Stimulated activated CD4-positive, alpha-beta T cell treated with anti-CD3 and anti-CD28 coated beads, Interleukin-12 subunit alpha, Interleukin-12 subunit beta, amount 100 ng/mL, for 4 hours (primary cell): ENCODE data around the gene SMCO4.

ENCODE experiments used
- DNase-seq: peaks from one replicate; pipeline ENCODE4 v3.0.0-alpha.2; 2020

SMCO4 gene

DNA sequence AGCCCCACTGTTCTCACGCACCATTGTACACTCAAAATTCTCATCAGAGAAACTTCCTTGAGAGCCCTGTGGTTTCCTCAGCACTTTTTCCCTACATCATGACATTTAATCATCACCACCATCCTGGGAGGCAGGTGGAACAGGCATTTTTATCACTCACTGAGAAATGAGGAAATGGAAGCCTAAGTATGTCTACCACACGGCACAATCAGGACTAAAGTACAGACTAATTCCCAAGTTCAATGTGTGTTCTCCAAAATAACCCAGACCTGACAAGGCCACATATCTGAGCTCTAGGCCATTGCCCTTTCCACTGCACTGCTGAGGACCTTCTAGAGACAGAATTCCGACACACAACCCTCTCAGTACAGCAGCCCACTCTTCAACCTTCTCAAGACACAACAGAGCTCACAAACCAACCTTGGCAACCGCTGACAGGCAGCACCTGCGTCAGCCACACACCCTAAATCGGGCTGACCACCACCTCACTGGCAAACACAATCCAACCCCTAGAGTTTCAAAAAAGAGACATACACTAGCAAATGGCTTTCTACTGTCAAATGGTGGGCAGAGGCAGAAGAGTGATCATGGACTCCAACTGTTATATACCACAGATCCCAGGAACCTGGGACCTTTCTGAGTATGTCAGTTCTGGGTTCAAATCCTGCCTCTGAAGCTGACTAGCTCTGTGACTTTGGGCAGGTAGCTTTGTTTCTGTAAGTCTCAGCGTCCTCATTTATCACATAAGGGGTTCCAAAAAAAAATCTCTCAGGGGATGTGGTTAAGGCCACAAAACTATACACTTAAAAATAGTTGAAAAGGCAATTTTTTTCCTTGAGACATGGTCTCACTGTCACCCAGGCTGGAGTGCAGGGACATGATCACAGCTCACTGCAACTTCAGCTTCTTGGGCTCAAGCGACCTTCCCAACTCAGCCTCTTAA lies 16.3 kb downstream of the SMCO4 start:
- DNase-seq: no peak

GRCh38 chr11:93526346-93526633 lies 16.9 kb downstream of the SMCO4 start:
- no peak for DNase-seq

GRCh38 chr11:93525601-93526345 lies 17.4 kb downstream of the SMCO4 start:
- DNase-seq: no peak

- no peak for DNase-seq
Measured at GRCh38 chr11:93524858-93525257, 18.3 kb downstream of the SMCO4 start.

GRCh38 chr11:93524173-93524536 lies 19.0 kb downstream of the SMCO4 start:
- no peak for DNase-seq

GRCh38 chr11:93520726-93521509 lies 22.3 kb downstream of the SMCO4 start:
- no peak for DNase-seq

- DNase-seq: no peak
Measured at GRCh38 chr11:93519179-93519578, 24.0 kb downstream of the SMCO4 start.

DNA sequence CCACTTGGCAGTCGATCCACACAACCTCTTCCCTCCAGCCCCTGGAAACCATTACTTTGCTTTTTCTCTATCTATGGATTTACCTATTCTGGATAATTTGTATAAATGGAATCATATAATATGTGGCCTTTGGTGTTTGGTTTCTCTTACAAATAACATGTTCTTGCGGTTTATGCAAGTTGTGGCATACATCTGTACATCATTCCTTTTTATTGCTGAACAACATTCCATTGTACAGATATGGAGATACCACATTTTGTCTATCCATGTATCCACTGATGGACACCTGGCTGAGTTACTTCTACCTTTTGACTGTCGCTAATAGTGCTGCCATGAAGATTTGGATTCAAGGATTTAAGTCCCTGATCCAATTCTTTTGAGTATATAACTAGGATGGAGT lies 25.1 kb downstream of the SMCO4 start:
- no peak for DNase-seq

- DNase-seq: no peak
Measured at GRCh38 chr11:93517611-93518010, 25.6 kb downstream of the SMCO4 start.

DNA sequence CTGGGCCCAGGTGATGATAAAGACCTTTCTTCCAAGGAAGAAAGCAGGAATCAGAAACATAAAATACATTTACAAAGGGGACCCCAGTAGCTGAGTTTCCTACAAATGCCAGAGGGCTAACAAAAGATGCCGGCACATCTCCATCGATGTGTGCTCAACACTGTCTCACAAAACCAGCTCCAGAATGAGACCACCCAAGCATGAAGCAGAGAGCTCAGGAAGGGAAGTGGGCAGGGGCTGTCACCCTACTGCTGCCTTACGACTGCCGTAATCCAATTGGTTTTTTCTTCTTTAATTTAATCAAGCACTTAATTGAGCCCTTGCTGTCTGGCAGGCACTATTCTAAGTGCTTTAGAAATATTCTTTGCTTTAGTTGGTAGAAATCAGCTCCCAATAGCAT lies 26.1 kb downstream of the SMCO4 start:
- DNase-seq: no peak

DNA sequence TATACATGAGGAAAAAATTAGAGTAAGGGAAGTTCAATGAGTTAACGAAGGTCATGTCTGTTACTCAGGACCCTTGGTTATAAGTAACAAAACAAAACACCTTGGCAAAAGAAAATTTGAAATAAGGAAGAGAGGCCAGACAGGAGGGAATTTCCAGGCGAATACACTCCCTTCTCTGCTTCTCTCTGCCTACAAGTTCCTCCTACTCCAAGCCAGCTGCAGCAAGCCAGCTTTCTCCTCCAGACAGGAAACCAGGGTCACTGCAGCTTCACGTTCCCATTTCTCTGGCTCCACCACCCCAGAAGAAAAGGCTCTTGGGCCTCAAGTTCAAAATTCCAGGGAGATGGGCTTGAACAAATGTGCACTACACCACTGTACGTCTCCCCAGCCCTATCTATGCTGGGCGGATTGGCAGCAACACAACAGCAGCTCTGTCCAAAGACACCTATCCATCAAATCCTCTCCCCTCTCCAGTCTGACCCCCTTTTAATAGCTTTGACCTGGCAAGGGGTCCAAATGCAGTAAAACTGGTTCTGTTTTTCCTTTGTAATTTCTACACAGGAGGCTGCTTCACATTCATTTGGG lies 27.7 kb downstream of the SMCO4 start:
- no peak for DNase-seq

DNA sequence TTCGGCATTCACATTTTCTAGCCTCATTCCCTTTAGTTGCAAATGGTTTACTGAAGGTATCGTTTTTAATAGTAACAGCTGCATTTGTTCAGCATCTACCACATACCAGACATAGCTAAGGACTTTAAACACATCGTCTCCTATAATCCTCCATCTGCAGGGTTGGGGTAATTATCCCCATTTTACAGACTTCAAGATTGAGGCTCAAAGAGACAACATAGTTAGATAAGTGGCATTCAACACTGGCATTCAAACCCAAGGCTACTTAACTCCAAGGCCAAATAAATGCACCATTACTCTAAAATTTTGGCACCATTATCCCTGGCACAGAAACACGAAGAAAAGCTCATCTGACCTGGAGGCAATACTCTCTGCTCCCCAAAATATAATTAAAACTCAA lies 28.5 kb downstream of the SMCO4 start:
- no peak for DNase-seq

DNA sequence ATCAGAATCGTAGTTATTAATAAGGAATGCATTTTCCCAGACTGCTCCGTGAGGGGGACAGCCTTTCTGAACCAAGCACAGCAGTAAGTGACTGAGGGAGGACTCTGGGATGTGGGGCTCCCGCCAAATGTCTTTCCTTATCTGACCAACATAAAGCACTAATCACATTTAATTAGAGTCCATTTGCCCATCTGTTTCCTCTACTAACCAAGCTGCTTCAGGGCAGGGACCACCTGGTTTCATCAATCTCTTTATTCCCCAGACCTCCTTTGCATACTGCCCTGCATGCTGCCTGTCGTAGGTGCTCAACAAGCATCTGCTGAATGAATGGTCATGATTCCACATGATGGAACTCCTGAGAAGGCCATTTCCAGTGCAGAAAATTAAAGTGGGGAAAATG lies 29.4 kb downstream of the SMCO4 start:
- no peak for DNase-seq

DNA sequence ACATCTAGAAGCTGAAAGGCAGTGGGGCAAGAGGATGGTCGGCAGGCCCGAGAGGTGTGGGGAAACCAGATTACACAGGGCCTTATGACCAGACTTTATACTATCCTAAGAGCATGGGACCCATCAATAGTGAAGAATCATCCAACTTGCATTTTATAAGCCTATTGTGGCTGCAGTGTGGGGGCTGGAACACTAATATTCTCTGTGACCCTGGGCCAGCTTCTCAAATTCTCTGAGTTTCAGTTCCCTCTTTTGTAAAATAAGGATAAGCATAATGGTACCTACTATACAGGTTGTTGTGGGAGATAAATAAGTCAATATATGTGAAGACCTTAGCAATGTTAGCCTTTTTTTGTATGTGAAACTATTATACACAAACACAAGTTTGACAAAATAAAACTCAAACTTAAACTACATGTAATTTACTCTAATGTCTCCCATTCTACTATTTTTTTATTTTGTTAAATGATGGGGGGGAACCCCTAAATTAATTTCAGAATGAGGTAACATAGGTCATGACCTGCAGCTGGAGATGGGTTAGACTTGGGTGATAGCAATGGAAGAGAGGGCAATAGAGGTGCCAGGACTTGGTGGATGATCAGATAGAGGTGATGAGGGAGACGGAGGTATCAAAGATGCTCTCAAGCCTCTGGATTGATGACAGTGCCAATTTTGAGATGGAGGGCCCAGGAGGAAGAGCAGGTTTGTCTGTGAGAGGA lies 30.1 kb downstream of the SMCO4 start:
- DNase-seq: no peak

DNA sequence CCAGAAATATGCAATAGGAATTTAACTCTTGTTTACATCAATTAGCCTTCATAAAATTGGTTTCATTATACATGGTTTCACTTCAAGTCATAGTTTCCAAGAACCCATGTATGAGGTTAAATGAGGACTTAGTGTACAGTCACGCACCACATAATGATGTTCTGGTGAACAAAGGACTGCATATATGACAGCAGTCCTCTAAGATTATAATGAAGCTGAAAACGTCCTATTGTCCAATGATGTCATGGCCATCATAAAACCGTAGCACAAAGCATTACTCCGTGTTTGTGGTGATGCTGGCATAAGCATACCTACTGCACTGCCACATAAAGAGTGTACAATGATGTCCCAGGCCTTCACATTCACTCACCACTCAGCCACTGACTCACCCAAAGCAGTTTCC lies 31.1 kb downstream of the SMCO4 start:
- DNase-seq: no peak

- DNase-seq: no peak
Measured at GRCh38 chr11:93510196-93510873, 32.9 kb downstream of the SMCO4 start.

GRCh38 chr11:93507517-93507916 lies 35.7 kb downstream of the SMCO4 start:
- no peak for DNase-seq

DNA sequence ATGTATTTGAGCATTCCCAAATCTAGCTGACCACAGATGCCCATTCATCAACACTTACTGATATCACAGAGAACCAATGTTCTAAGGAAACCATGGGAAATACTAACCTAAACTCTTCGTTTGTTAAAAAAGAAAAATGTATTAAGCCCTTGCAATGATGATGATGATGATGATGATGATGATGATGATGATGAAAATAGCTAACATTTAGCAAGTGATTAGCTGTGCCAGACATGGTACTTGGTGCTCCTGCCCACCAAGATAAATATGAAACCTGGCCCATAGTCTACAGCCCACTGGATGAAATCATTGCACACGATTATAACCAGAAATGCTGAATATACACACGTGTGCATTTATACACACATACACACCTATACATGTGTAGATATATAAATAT lies 37.5 kb downstream of the SMCO4 start:
- DNase-seq: no peak

- no peak for DNase-seq
Measured at GRCh38 chr11:93504110-93505095, 38.8 kb downstream of the SMCO4 start.

- DNase-seq: no peak
Measured at GRCh38 chr11:93501856-93502255, 41.3 kb downstream of the SMCO4 start.

GRCh38 chr11:93500759-93501158 lies 42.4 kb downstream of the SMCO4 start:
- no peak for DNase-seq
